Measurements from ENCODE around the gene EID3. TPM values are rescaled to one million over a fixed set of nuclear protein-coding genes. Genes with fewer than 3 reads are reported as not detected.
"Not testable (repeated sequence)": the region's sequence is repeated elsewhere in the genome, so short reads cannot be mapped to it uniquely, and the experiment has no call there.

The EID3 gene
- total and polyA plus RNA-seq, 4 donors: 0.17 to 6.4 (median 1.2) TPM

- Histone ChIP-seq H3K27me3 (ENCODE audit: control insufficient read depth in 4 of 4, insufficient read depth in 4 of 4, low read length in 3 of 4) (no peaks in the 10 kb centered on the region), H3K9me3 (ENCODE audit: control insufficient read depth in 4 of 4, low read length in 3 of 4) (no peaks in the 10 kb centered on the region), H3K27ac (ENCODE audit: low read depth in 1 of 2, low read length in 2 of 2) (no peak overlapping the region), H3K4me1 (ENCODE audit: control insufficient read depth in 4 of 4, insufficient read depth in 4 of 4, low read length in 3 of 4) (peaks cover 0 to 2% (median 0%) of the 10 kb centered on the region in 4 donors), H3K36me3 (ENCODE audit: control insufficient read depth in 4 of 4, insufficient read depth in 3 of 4, low read depth in 1 of 4, low read length in 3 of 4) (peaks cover 16 to 44% (median 36%) of the 10 kb centered on the region in 4 donors), H3K4me3 (ENCODE audit: low read depth in 1 of 3, low read length in 3 of 3) (no peak overlapping the region), H3K9ac (ENCODE audit: low read depth in 1 of 2, low read length in 2 of 2) (no peak overlapping the region)
- 93% methylated on average over 5 of the region's 5 CpGs for WGBS
- TF ChIP-seq ZBTB33 (IDR thresholded peaks at IDR 0.05): no peak
- no peak for TF ChIP-seq JUND (IDR thresholded peaks at IDR 0.05)
- TF ChIP-seq REST (IDR thresholded peaks at IDR 0.05): no peak
- no peak for TF ChIP-seq GABPA (IDR thresholded peaks at IDR 0.05 in 1 of 2, conservative IDR thresholded peaks at IDR 0.05 in 1 of 2)
- TF ChIP-seq SP1 (IDR thresholded peaks at IDR 0.05): no peak
- TF ChIP-seq NR2F2 (IDR thresholded peaks at IDR 0.05): no peak
- no peak for TF ChIP-seq FOXA2 (IDR thresholded peaks at IDR 0.05)
- no peak for TF ChIP-seq EGR1 (IDR thresholded peaks at IDR 0.05; ENCODE audit: low read depth in 2 of 2)
- no peak for TF ChIP-seq MAX (IDR thresholded peaks at IDR 0.05)
- TF ChIP-seq TAF1 (conservative IDR thresholded peaks at IDR 0.05): no peak
- no peak for TF ChIP-seq RXRA (IDR thresholded peaks at IDR 0.05)
- DNase-seq (ENCODE audit: low spot score): no peak
Observed at GRCh38 chr12:104329707-104330532, 26.4 kb downstream of the EID3 start.

- 94% methylated on average over 2 of the region's 2 CpGs for WGBS
- Histone ChIP-seq H3K4me1 (ENCODE audit: control insufficient read depth in 4 of 4, insufficient read depth in 4 of 4, low read length in 3 of 4) (peaks cover 0 to 2% (median 0%) of the 10 kb centered on the region in 4 donors), H3K36me3 (ENCODE audit: control insufficient read depth in 4 of 4, insufficient read depth in 3 of 4, low read depth in 1 of 4, low read length in 3 of 4) (peaks cover 14 to 40% (median 36%) of the 10 kb centered on the region in 4 donors), H3K27ac (ENCODE audit: low read depth in 1 of 2, low read length in 2 of 2) (no peak overlapping the region), H3K27me3 (ENCODE audit: control insufficient read depth in 4 of 4, insufficient read depth in 4 of 4, low read length in 3 of 4) (no peaks in the 10 kb centered on the region), H3K9me3 (ENCODE audit: control insufficient read depth in 4 of 4, low read length in 3 of 4) (no peaks in the 10 kb centered on the region), H3K4me3 (ENCODE audit: low read depth in 1 of 3, low read length in 3 of 3) (no peak overlapping the region), H3K9ac (ENCODE audit: low read depth in 1 of 2, low read length in 2 of 2) (no peak overlapping the region)
- no peak for DNase-seq (ENCODE audit: low spot score)
- no peak for TF ChIP-seq JUND (IDR thresholded peaks at IDR 0.05)
- no peak for TF ChIP-seq TAF1 (conservative IDR thresholded peaks at IDR 0.05)
Observed at GRCh38 chr12:104331376-104331775, 27.8 kb downstream of the EID3 start.

- not testable (repeated sequence) for H3K4me1 ChIP-seq (ENCODE audit: control insufficient read depth in 4 of 4, insufficient read depth in 4 of 4, low read length in 3 of 4); H3K27ac ChIP-seq (ENCODE audit: low read depth in 1 of 2, low read length in 2 of 2); DNase-seq (ENCODE audit: low spot score); H3K9ac ChIP-seq (ENCODE audit: low read depth in 1 of 2, low read length in 2 of 2); H3K27me3 ChIP-seq (ENCODE audit: control insufficient read depth in 4 of 4, insufficient read depth in 4 of 4, low read length in 3 of 4); H3K9me3 ChIP-seq (ENCODE audit: control insufficient read depth in 4 of 4, low read length in 3 of 4); H3K4me3 ChIP-seq (ENCODE audit: low read depth in 1 of 3, low read length in 3 of 3)
- H3K36me3 ChIP-seq (ENCODE audit: control insufficient read depth in 4 of 4, insufficient read depth in 3 of 4, low read depth in 1 of 4, low read length in 3 of 4): peaks cover 10 to 44% (median 37%) of the 10 kb centered on the region in 4 donors
- WGBS: 94% methylated on average over 3 of the region's 3 CpGs
Observed at GRCh38 chr12:104332273-104332672, 28.7 kb downstream of the EID3 start.

Measured in liver (tissue), 9 donors.